DOHH2 (cell line): ENCODE results near the gene MAP7D2.

ENCODE experiments used
- CTCF ChIP-seq: fragments of 200-600 bp; sonication (generic); IDR thresholded peaks from one replicate; pipeline ENCODE4 v1.5.1; 2014; ENCODE audit warnings: antibody characterized with exemption, mild to moderate bottlenecking, low read depth, low read length; ENCODE audit not compliant: poor library complexity, severe bottlenecking
- EZH2phosphoT487 ChIP-seq: fragments of 200-600 bp; sonication (generic); IDR thresholded peaks from 2 replicates; pipeline ENCODE4 v1.6.1; 2017; ENCODE audit warnings: borderline replicate concordance, mild to moderate bottlenecking, antibody characterized with exemption, low read length, moderate library complexity, mixed read lengths

- no peak for TF ChIP-seq CTCF
- no peak for TF ChIP-seq EZH2phosphoT487
Measured at GRCh38 chrX:20015422-20015821, 101.3 kb downstream of the MAP7D2 start.
